ENCODE measurements around the gene CDK5R2. TPM values are rescaled to one million over a fixed set of nuclear protein-coding genes. Genes with fewer than 3 reads are reported as not detected.

The CDK5R2 gene
- total RNA-seq, 1 donor from 2014 or later, result not detected

DNA sequence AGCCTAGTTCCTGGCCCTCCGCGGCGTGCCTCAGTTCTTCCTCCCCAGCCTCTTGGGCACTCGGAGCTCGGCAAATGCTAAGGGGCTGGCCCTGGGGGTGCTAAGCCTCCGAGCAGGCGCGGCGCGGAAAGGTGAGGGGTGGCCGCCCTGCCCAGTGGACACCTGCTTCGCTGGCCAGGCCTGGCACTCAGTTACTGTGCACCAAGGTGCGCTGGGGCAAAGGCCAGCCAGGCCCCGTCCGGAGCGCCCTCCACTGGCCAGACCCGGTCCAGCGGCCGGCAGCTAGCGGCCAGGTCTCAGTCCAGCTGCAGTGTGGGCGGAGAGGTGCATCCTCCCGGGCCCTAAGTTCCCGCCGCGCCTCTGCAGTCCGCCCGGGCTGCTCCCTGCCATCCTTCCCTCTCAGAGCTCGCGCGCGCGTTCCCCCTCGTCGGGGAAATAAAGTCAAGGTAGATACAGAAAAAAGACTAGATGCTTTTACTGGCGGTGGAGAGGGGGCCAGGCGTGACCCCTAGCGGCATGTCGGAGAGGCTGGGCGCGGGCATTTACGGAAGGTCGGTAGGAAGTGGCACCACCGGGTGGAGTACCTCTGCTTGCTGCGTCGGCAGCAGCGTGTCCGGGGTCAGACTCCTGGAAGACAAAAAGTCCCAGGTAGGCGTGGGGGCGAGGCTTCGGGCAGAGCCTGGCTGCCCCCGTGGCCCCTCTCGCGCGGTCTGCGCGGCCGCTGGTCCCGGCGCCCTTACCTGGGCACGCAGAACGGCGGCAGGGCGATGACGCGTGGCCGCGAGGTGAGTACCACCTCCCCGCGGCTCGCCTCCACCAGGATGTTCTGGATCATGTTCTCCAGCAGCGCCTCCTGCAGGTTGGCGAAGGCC lies 43.2 kb downstream of the CDK5R2 start:
- no peak for DNase-seq (ENCODE audit: low spot score)

DNA sequence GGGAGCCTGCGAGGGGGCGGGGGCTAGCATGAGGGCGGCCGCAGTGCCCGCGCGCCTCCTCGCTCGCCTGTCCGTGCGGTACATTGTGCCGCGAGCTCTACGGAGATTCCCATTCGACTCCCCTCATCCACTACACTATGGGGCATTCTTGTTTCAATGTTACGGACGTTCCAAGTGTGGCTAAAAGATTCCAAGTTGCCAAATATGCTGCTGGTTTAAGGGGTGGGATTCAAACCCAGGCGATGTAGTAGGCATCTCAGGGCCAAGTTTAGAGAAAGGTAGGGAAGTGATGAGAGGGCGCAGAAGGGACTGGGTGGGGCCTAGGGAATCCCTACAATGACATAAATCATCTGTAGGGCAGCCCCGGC lies 43.8 kb downstream of the CDK5R2 start:
- no peak for DNase-seq (ENCODE audit: low spot score)

DNA sequence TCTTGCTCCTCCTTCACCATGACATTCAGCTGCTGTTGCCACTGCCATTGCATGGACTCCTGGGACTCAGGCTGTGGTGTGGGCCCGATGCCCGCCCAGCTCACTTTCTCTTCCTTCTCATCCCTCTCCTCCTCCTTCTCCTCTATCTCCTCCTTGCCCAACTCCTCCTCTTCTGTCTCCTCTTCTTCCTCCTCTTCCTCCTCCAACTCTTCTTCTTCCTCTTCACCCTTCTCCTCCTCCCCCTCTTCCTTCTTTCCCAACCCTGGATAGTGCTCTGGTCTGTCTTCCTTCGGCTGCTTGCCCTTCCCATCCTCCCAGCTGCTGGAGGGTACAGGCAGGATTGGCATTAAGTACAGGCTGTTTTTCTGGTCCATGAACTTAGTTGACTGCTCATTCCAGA lies 44.5 kb downstream of the CDK5R2 start:
- no peak for DNase-seq (ENCODE audit: low spot score)

DNA sequence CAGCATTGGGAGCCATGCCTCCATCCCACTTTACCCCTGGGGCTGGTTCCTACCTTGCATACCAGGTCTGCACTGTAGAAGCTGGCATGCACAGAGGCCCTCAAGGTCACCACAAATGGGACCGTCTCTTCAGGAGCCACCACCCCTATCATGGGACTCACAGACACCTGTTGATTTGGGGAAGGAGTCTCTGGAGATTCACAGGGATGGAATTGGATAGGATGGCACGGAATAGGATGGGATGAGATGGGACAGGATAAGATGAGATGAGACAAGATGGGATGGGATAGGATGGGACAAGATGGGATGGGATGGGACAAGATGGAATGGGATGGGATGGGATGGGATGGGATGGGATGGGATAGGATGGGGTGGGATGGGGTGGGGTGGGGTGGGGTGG lies 49.8 kb downstream of the CDK5R2 start:
- DNase-seq (ENCODE audit: low spot score), result no peak

DNA sequence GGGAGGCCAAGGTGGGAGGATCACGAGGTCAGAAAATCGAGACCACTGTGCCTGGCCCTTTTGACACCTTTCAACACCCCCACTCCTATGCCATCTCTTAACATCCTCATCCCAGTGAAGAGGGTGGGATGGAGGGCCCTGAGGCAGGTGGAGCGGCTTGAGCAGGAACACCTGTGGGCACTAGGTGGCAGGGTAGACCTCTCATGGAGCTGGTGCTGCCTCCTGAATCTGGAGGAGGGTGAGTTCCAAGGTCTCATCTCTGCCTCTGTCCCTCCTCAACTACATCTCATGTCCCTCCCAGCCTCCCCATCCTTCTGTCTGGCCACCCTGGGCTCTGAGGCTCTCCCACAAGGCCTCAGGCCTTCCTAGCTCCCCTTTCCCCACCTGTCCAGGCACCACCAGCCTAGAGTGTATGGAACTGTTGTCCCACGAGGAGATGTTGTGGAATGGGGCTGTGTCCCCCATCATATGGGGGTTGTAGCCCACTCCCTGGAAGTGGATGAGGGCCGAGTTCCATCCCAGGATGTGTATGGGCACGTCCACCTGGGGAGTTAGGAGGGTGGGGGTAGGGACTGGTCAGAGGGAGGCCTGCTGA lies 50.8 kb downstream of the CDK5R2 start:
- no peak for DNase-seq (ENCODE audit: low spot score)

DNA sequence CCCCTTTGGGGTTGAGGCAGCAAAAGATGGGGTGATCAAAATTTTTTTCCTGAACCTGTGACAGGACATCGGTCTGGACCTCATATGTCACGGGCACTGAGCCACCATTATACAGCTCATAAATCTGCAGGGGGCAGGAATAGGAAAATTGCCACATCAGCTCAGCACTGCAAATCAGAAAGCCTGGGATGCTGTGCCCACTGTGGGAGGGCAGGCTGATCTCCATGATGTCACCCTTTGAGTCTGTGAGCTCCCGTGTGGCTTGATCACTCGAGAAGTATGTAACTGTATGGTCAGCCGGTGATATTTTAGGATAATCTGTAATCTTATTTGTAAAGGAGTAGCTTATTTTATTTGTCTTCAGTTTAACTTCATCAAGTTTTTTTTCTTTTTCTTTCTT lies 51.4 kb downstream of the CDK5R2 start:
- no peak for DNase-seq (ENCODE audit: low spot score)

Other genes with a start within 250 kb of the CDK5R2 start
- gene TTLL4, start 248.8 kb upstream of the CDK5R2 start, total RNA-seq, result 39.1 TPM
- 16.4 TPM for gene CYP27A1, start 177.5 kb upstream of the CDK5R2 start, total RNA-seq
- gene PRKAG3, start 127.9 kb upstream of the CDK5R2 start, total RNA-seq, result not detected
- gene WNT6, start 99.9 kb upstream of the CDK5R2 start, total RNA-seq, result 0.78 TPM
- gene WNT10A, start 78.8 kb upstream of the CDK5R2 start, total RNA-seq, result 4.0 TPM
- not detected for gene FEV, start 25.5 kb downstream of the CDK5R2 start, total RNA-seq
- not detected for gene CRYBA2, start 33.8 kb downstream of the CDK5R2 start, total RNA-seq
- not detected for gene CFAP65, start 81.8 kb downstream of the CDK5R2 start, total RNA-seq
- not detected for gene IHH, start 101.3 kb downstream of the CDK5R2 start, total RNA-seq
- gene NHEJ1, start 201.1 kb downstream of the CDK5R2 start, total RNA-seq, result 13.9 TPM
- 1.6 TPM for gene SLC23A3, start 210.4 kb downstream of the CDK5R2 start, total RNA-seq
- 56.4 TPM for gene CNPPD1, start 217.3 kb downstream of the CDK5R2 start, total RNA-seq
- gene RETREG2, start 218.6 kb downstream of the CDK5R2 start, total RNA-seq, result 79.6 TPM
- 28.7 TPM for gene ZFAND2B, start 247.1 kb downstream of the CDK5R2 start, total RNA-seq